ENCODE data around the gene MBOAT1. TPM values are rescaled to one million over a fixed set of nuclear protein-coding genes. Genes with fewer than 3 reads are reported as not detected.
"Not testable (repeated sequence)": the region's sequence is repeated elsewhere in the genome, so short reads cannot be mapped to it uniquely, and the experiment has no call there.

The MBOAT1 gene
- total and polyA plus RNA-seq, 3 donors from 2014 or later: 4.1 to 5.3 (median 4.5) TPM

DNA sequence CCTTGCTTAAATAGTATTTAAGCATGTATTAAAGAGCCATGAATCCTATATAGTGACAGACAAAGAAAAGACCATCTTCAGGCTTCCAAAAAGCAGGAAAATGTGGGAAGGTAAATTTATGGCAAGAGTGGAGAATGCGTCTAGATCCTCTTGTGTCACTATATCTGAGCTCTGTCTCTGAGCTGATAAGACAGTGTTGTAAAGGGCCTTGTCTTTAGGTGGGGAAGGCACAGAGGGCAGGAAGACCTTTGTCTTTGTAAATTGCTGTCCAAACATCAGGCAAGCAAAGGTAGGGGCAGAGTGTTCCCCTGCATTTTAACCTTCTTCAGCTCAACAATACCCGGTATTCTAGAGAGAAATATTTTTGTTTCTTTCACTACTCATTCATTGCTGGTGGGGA lies 33.9 kb upstream of the MBOAT1 start:
- DNase-seq: no peak
- Histone ChIP-seq H3K36me3 (ENCODE audit: low read depth, missing control alignments) (no peaks in the 10 kb centered on the region), H3K9me3 (no peaks in the 10 kb centered on the region), H3K27me3 (no peaks in the 10 kb centered on the region), H3K4me1 (no peaks in the 10 kb centered on the region), H3K4me3 (no peak overlapping the region), H3K27ac (no peak overlapping the region)
- TF ChIP-seq, protein P1, sequence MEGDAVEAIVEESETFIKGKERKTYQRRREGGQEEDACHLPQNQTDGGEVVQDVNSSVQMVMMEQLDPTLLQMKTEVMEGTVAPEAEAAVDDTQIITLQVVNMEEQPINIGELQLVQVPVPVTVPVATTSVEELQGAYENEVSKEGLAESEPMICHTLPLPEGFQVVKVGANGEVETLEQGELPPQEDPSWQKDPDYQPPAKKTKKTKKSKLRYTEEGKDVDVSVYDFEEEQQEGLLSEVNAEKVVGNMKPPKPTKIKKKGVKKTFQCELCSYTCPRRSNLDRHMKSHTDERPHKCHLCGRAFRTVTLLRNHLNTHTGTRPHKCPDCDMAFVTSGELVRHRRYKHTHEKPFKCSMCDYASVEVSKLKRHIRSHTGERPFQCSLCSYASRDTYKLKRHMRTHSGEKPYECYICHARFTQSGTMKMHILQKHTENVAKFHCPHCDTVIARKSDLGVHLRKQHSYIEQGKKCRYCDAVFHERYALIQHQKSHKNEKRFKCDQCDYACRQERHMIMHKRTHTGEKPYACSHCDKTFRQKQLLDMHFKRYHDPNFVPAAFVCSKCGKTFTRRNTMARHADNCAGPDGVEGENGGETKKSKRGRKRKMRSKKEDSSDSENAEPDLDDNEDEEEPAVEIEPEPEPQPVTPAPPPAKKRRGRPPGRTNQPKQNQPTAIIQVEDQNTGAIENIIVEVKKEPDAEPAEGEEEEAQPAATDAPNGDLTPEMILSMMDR (IDR thresholded peaks at IDR 0.05): no peak
- no peak for TF ChIP-seq POLR2A (IDR thresholded peaks at IDR 0.05)
- intact Hi-C loops (cut with DNase I; ENCODE audit: low total_unique reads): no loop called here
- WGBS, 2 donors: 25 to 30% methylated on average over 2 of the region's 2 CpGs

GRCh38 chr6:20244807-20245681 lies 32.8 kb upstream of the MBOAT1 start:
- intact Hi-C loops (cut with DNase I; ENCODE audit: low total_unique reads); H3K4me1 ChIP-seq; H3K27ac ChIP-seq; H3K36me3 ChIP-seq (ENCODE audit: low read depth, missing control alignments); H3K9me3 ChIP-seq; H3K27me3 ChIP-seq; DNase-seq: not testable (repeated sequence)
- H3K4me3 ChIP-seq: peak overlapping the region; percentile 6 to 34
- 67 to 79% methylated on average over 20 to 22 of the region's 29 CpGs for WGBS, 2 donors

DNA sequence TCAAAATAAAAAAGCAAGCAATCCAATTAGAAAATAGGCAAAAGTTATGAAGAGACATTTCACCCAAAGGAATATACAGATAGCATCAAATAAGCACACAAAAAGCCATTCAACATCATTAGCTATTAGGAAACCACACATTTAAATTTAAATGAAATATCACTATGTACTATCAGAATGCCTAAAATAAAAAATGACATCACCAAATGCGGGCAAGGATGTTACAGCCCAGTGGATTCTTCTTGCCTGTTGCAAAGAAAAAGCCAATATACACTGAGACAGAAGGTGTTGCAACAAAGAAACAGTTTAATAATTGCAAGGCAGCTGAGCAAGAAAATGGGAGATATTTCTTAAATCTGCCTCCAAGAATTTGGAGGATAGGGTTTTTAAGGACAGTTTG lies 31.0 kb upstream of the MBOAT1 start:
- no peak for TF ChIP-seq POLR2A (IDR thresholded peaks at IDR 0.05)
- DNase-seq: no peak
- Histone ChIP-seq H3K4me1 (no peaks in the 10 kb centered on the region), H3K27ac (no peak overlapping the region), H3K27me3 (no peaks in the 10 kb centered on the region), H3K36me3 (ENCODE audit: low read depth, missing control alignments) (no peaks in the 10 kb centered on the region), H3K4me3 (no peak overlapping the region), H3K9me3 (no peaks in the 10 kb centered on the region)
- 75 to 88% methylated on average over 1 of the region's 1 CpG for WGBS, 2 donors
- intact Hi-C loops (cut with DNase I; ENCODE audit: low total_unique reads): no loop called here

DNA sequence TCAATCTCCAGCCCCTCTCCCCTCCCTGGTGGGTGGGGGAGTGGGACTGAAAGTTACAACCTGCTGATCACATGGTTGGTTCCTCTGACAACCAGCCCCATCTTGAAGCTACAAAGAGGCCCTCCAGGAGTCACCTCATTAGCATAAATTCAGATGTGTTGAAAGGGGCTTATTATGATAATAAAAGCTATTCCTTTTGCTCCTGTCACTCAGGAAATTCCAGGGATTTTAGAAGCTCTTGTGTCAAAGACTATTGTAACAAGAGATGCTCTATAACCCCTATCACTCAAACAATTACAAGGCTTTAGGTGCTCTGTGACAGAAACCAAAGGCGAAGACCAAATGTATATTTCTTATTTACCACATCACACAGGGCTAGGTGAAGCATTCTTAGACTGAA lies 30.1 kb upstream of the MBOAT1 start:
- Histone ChIP-seq H3K27ac (no peak overlapping the region), H3K4me3 (no peak overlapping the region), H3K9me3 (no peaks in the 10 kb centered on the region), H3K4me1 (no peaks in the 10 kb centered on the region), H3K36me3 (ENCODE audit: low read depth, missing control alignments) (no peaks in the 10 kb centered on the region), H3K27me3 (no peaks in the 10 kb centered on the region)
- no peak for DNase-seq
- 83% methylated on average over 1 of the region's 1 CpG for WGBS, 2 donors
- TF ChIP-seq POLR2A (IDR thresholded peaks at IDR 0.05): no peak
- TF ChIP-seq, protein P1 (IDR thresholded peaks at IDR 0.05): no peak
- intact Hi-C loops (cut with DNase I; ENCODE audit: low total_unique reads): no loop called here

DNA sequence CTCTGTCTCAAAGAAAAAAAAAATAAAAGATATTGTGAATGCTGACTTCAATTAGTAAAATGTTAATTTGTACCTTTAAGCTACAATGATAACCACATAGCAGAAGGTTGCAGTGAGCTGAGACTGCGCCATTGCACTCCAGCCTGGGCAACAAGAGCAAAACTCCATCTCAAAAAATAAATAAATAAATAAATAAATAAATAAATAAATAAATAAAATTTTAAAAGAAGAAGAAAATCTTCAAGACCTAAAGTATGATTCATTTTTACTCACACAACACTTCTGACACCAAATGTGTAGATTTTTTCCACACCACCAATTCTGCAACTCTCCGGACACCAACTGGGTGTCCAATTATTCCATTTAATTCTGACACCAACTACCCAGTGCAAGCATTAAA lies 28.8 kb upstream of the MBOAT1 start:
- Histone ChIP-seq H3K27ac (no peak overlapping the region), H3K36me3 (ENCODE audit: low read depth, missing control alignments) (no peaks in the 10 kb centered on the region), H3K4me1 (no peaks in the 10 kb centered on the region), H3K27me3 (no peaks in the 10 kb centered on the region), H3K4me3 (no peak overlapping the region), H3K9me3 (no peaks in the 10 kb centered on the region)
- no peak for DNase-seq
- intact Hi-C loops (cut with DNase I; ENCODE audit: low total_unique reads): no loop called here
- TF ChIP-seq, protein P1 (IDR thresholded peaks at IDR 0.05): no peak
- TF ChIP-seq POLR2A (IDR thresholded peaks at IDR 0.05): no peak
- 86 to 92% methylated on average over 2 of the region's 2 CpGs for WGBS, 2 donors

Measured in testis (tissue), 3 donors.